8988T (cell line): ENCODE data around the gene TMEM213.

ENCODE experiments used
- DNase-seq: peaks from one replicate; pipeline ENCODE4 v3.0.0; 2011

TMEM213 gene

DNA sequence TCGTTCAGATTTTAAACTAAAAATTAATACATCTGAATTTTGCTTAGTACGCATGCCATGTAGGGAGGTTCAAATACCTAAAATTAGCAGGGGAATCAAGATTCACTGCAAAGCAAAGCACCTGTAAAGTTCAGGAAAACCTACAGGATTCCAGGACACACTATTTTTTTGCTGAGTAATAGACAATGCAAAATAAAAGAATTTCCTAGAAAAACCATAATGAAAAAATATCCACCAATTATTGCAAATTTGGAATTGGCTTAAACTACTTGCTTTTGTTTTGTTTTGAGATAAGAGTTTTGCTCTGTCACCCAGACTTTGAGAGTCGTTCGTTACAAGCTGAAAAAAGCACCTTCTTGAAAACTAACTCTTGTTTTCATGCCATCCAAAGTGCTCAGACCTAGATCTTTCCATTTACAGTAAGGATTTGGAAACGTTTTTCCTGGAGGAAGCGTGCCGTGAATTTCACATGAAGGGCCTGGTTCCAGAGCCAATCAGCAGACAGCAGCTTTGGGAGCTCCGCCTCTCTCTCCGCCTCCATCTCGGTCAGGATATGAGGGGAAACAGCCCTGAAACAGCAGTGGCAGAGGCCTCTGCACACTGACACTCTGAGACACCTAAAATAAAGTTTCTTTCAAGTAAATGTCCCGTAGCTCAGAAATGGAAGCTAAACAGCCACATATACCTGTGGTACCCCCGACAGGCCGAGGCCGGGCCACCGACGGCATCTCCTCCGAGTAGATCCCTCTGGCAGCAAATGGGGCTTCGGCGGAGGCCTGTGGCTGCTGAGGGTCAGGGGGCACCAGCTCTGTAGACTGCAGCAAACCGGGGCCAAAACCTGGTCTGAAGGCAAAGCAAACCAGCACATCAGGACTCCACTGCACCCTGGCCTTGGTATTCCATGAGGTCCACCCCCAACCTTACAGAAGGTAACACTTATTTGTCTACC is 46.1 kb downstream of the TMEM213 start:
- no peak for DNase-seq

DNA sequence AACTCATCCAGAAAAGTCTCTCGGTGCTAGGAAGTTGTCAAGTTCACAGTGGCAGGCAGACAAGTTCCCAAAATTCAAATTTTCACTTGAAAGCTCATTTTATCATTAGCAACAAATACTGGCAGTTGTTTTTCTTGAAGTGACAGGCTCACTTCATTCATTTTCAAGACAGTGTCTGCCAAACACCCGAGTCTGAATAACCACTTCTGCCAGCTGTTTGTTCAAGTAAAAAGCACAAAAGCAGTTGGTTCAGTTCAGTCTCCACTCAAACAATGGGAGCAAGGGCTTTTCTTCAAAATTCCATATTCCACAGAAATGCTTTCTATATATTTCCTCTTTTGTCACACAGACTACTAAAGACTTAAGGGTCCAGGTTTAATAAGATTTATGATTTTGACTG is 47.9 kb downstream of the TMEM213 start:
- DNase-seq, result no peak

DNA sequence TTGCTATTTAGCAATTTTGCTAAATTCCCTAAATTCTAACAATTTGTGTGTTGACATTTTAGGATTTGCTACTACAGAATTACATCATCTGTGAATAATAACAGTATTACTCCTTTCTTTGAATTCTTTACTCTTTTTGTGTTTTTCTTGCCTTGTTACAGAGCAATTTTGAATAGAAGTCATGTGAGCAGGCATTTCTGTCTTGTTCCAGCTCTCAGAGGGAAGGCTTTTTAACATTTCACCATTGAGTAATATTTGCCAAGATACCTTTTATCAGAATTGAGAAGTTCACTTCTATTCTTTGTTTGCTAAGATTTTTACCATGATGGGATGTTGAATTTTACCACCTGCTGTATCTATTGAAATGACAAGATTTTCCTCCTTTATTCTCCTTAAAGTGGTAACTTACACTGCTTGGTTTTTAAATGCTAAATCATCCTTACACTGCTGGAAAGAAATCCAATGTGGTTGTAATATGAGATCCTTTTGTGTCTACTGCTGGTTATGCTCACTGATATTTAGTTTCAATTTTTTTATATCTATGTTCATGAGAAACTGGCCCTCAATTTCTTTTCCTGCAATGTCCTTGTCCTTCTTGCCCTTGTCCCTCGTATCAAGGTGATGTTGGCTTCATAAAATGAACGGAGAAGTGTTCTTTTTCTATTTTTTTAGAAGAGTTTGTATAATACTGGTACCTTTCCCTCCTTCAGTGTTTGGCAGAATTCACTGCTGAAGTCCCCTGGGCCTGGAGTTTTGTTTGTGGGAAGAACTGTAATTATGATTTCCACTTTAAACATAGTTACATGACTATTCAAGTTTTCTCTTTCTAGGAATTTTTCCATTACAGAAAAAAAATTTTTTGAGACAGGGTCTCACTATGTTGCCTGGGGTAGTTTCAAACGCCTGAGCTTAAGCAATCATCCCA is 50.5 kb downstream of the TMEM213 start:
- no peak for DNase-seq

- DNase-seq, result no peak
These were observed 51.9 kb downstream of the TMEM213 start for GRCh38 chr7:138849701-138850100.

DNA sequence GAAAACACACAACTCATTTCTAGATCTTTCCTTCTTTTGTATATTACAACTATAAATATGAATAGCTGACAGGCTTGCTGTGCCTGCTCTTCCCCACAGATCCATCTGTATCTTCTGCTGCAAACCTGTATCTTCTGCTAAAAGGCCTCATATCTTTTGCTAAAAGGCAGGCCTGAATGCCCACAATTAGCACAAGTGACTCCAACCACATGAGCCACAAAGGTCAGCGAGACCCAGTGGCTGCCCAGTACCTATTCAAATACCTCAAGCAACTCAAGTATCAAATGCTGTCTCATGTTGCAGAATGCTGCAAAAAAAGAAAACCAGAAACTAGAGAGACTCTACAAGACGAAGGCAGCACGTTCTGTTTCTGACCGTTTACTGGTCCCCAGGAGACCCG is 54.7 kb downstream of the TMEM213 start:
- DNase-seq, result no peak

DNA sequence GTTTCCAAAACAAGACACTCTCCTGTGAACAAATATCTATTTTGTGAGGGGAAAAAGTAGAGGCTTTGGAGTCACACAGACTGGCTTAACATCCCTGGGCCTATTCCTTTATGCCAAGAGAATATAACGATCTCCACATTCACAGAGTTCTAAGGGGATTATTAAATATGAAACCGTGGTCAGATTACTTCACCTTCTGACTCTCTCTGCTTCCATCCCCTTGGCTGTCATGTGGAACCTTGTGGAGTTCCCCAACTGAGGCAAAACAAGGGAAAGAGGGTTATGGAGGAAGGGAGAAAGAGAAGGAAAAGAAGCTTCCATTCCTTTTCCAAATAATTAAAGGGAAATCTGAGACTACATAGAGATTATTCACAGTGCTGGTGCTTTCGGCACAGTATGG is 55.7 kb downstream of the TMEM213 start:
- no peak for DNase-seq

DNA sequence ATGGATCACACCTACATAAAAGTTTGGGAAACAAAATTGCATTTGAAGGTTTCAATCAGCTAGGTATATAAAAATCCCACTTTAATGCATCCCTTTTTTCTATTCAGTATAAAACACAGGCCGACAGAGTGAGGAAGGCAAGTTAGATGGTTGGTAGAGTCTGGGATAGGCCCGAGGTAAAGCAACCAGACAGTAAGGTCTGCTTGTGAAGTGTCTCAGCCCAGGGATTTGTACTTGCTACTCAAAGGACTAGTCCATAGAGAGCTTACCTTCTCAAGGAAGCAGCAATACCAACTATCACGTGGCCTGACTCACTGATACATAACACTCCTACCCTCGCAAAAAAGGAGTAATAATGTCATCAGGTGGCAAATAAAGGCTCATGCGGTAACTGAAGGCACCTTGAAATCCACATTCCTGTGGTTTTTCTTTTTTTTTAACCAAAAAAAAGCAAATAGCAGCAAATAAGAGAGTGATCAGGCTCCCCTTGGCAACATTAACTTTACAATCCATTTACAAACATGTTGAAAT is 56.4 kb downstream of the TMEM213 start:
- DNase-seq, result no peak

- no peak for DNase-seq
These were observed 59.9 kb downstream of the TMEM213 start for GRCh38 chr7:138857728-138858127.

DNA sequence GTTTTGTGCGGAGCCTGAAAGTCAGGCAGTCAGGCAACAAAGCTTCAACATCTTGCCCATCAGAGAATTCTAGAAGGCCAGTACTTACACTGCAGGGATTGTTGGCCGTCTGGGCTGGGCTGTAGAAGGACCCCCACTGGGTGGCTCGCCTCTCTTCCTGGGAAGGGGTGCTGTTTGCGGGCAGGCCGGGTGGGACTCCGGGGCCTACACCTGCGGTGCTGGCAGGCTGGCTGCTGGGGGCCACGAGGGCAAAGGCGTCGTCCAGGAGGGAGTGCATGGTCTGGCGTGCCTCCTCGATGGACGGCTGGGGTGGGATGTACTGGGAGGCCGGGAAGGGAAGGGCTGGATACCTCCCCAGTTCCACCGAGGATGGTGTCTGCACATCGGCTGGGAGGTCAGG is 63.3 kb downstream of the TMEM213 start:
- DNase-seq, result no peak

GRCh38 chr7:138863931-138864330 is 66.1 kb downstream of the TMEM213 start:
- no peak for DNase-seq

- DNase-seq, result no peak
These were observed 66.9 kb downstream of the TMEM213 start for GRCh38 chr7:138864667-138865066.

DNA sequence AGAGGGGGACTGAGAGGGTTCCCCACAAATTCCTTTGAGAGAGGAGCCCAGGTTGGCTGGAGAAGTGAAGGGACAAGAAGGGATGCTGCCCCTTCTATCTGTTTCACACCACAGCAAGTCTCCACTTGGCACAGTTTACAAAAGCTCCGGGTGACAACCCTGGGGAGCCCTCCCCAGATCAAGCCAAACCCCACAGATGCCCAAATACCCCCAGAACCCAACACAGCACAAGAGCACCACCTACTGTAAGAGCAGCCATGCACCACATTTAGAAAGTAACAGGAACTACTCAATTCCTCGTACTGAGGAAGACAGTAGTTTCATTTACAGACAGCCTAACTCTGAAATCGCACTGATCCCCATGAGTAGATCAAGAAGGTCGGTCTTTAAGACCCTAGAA is 68.0 kb downstream of the TMEM213 start:
- DNase-seq, result no peak

DNA sequence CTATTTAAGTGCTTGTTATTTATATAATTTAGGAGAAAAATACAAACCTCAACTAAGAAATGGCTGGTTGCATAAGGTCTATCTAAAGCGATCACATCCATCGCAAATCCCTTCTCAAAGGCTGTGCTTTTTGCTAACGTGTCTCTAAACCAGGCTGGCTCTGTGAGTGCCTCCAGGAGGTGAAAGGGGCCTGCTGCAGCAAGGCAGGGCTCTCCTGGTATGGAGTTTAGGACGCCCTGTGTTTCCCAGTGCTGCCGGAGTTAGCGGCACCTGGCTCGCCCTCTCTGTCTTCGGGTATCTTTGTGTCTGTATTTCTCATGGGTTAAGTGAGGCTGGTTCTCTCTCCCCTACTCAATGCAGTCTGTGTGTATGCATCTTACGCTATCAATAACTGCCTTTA is 68.6 kb downstream of the TMEM213 start:
- no peak for DNase-seq

- no peak for DNase-seq
These were observed 70.0 kb downstream of the TMEM213 start for GRCh38 chr7:138867744-138868143.

- no peak for DNase-seq
These were observed 70.9 kb downstream of the TMEM213 start for GRCh38 chr7:138868711-138869110.

GRCh38 chr7:138869353-138869752 is 71.6 kb downstream of the TMEM213 start:
- no peak for DNase-seq

GRCh38 chr7:138871065-138871813 is 73.4 kb downstream of the TMEM213 start:
- no peak for DNase-seq

DNA sequence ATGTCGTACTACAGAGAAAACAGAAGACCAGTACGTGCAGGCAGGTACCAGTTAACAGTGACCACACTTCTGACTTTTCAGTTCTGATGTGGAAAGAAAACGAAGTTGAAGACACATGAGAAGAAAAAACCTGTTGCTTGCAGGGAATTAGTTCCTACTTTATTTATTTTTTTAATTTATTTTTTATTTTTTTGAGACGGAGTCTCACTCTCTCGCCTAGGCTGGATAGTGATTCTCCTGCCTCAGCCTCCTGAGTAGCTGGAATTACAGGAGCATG is 74.0 kb downstream of the TMEM213 start:
- no peak for DNase-seq

- DNase-seq, result no peak
These were observed 74.8 kb downstream of the TMEM213 start for GRCh38 chr7:138872576-138872975.

GRCh38 chr7:138873220-138873892 is 75.6 kb downstream of the TMEM213 start:
- no peak for DNase-seq

DNA sequence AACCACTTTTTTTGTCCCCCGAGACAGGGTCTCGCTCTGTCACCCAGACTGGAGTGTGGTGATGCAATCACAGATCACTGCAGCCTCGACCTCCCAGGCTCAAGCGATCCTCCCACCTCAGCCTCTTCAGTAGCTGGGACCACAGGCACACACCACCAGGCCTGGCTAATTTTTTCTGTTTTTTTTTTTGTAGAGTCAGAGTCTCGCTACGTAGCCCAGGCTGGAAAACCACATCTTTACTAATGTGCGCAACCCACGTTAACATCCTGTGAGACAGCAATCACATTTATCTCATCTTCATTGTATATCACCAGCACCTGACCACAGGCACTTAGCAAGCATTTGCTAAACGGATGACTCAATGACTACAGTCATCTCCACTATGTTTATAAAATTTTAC is 78.0 kb downstream of the TMEM213 start:
- DNase-seq, result no peak

GRCh38 chr7:138876326-138876725 is 78.5 kb downstream of the TMEM213 start:
- DNase-seq, result no peak
